Caco-2 (cell line): ENCODE measurements around the gene MYO1E. TPM values are rescaled to one million over a fixed set of nuclear protein-coding genes. Genes with fewer than 3 reads are reported as not detected.

Source experiments
- Bru-seq: library from RNA; stranded (reverse); fragments of 400-500 nt; gene quantifications from one replicate; lab custom pipeline; 2021; lab: Mats Ljungman, UMichigan
- BruChase-seq, 2 experiments: library from RNA; stranded (reverse); fragments of 400-500 nt; gene quantifications; one replicate each; lab custom pipeline; 2021; lab: Mats Ljungman, UMichigan
- BruUV-seq: library from RNA; stranded (reverse); fragments of 400-500 nt; replicated peaks from 2 replicates; lab custom pipeline; 2021; lab: Mats Ljungman, UMichigan
- CTCF ChIA-PET: fragments of 300-600 bp; sonication (Branson Sonifier 250); formaldehyde crosslinking; loops from one replicate; lab custom pipeline; 2022; ENCODE audit warnings: antibody characterized with exemption; lab: Charles Lee
- POLR2A ChIA-PET: fragments of 300-600 bp; sonication (Branson Sonifier 250); formaldehyde crosslinking; loops from one replicate; lab custom pipeline; 2022; ENCODE audit warnings: antibody characterized with exemption; lab: Charles Lee
- DNase-seq, 2 experiments: peaks; one replicate each; pipeline versions ENCODE4 v3.0.0 to v3.0.0-alpha.2; 2020 to 2022
- H3K27me3 ChIP-seq: replicated peaks from 2 replicates; pipeline ENCODE4 v1.6.0; 2011; ENCODE audit warnings: low read length; ENCODE audit not compliant: control insufficient read depth, insufficient read depth
- H3K36me3 ChIP-seq: 2 replicates; pipeline ENCODE4 v1.5.1; 2011; ENCODE audit warnings: low read length; ENCODE audit not compliant: control insufficient read depth, insufficient read depth
- H3K4me1 ChIP-seq: fragments of 250-450 bp; sonication (Bioruptor Pico); 2 replicates; pipeline ENCODE4 v1.5.1; 2020; ENCODE audit warnings: mild to moderate bottlenecking
- H3K4me3 ChIP-seq: 2 replicates; pipeline ENCODE4 v1.5.1; 2011; ENCODE audit warnings: low read depth, mild to moderate bottlenecking, control low read depth, low read length
- H3K9me3 ChIP-seq: fragments of 250-450 bp; sonication (Bioruptor Pico); 2 replicates; pipeline ENCODE4 v1.5.1; 2020; ENCODE audit warnings: mild to moderate bottlenecking, moderate library complexity
- H3K27ac Mint-ChIP-seq: one replicate; pipeline ENCODE4 v1.8.0; 2022; ENCODE audit warnings: mixed read lengths; ENCODE audit not compliant: unreplicated experiment
- H3K27me3 Mint-ChIP-seq: one replicate; pipeline ENCODE4 v1.8.0; 2022; ENCODE audit warnings: mixed read lengths; ENCODE audit not compliant: insufficient read depth, unreplicated experiment
- H3K36me3 Mint-ChIP-seq: one replicate; pipeline ENCODE4 v1.8.0; 2022; ENCODE audit warnings: mild to moderate bottlenecking, mixed read lengths; ENCODE audit not compliant: insufficient read depth, unreplicated experiment
- H3K4me1 Mint-ChIP-seq: one replicate; pipeline ENCODE4 v1.8.0; 2022; ENCODE audit warnings: low read depth, mixed read lengths; ENCODE audit not compliant: unreplicated experiment
- H3K4me3 Mint-ChIP-seq: one replicate; pipeline ENCODE4 v1.8.0; 2022; ENCODE audit warnings: mild to moderate bottlenecking, moderate library complexity, mixed read lengths; ENCODE audit not compliant: unreplicated experiment
- H3K9me3 Mint-ChIP-seq: one replicate; pipeline ENCODE4 v1.8.0; 2022; ENCODE audit warnings: mixed read lengths; ENCODE audit not compliant: unreplicated experiment
- CTCF ChIP-seq, 2 experiments: fragments of 200-600 bp in 1 of 2; IDR thresholded peaks; 1 replicate in 1 of 2; 2 replicates in 1 of 2; pipeline versions ENCODE4 v1.5.1 to v1.8.0; 2011 to 2022; ENCODE audit warnings: antibody characterized with exemption in 1 of 2, control low read depth in 1 of 2, inconsistent platforms in 1 of 2, low read depth in 1 of 2, low read length in 1 of 2, mild to moderate bottlenecking in 1 of 2, moderate library complexity in 1 of 2; ENCODE audit not compliant: insufficient read depth in 1 of 2, severe bottlenecking in 1 of 2, unreplicated experiment in 1 of 2
- intact Hi-C: fragments of 100-400 bp; cut with micrococcal nuclease; formaldehyde crosslinking; loops from one replicate; pipeline ENCODE4 v1.10.0; 2022; ENCODE audit not compliant: unreplicated experiment
- long read RNA-seq: library from polyadenylated mRNA; stranded (forward); transcript quantifications from one replicate; pipeline ENCODE4 v2.0.0, GENCODE V29; 2022
- total RNA-seq: library from RNA; stranded (reverse); gene quantifications from 2 replicates; pipeline ENCODE4 v1.2.3, GENCODE V29; 2022

MYO1E gene
- 182 and 187 TPM in 2 replicates for total RNA-seq
- percentile 87 among the genes with signal in this experiment for Bru-seq, nascent RNA
- BruChase-seq, experiment 1, labeled RNA remaining after a 2-hour chase = percentile 79 among the genes with signal in this experiment
- percentile 81 among the genes with signal in this experiment for BruChase-seq, experiment 2, labeled RNA remaining after a 6-hour chase
- long read RNA-seq, full-length matches to known transcripts = 18 of 41 reads
- long read RNA-seq, partial matches to known transcripts = 14 of 41 reads
- long read RNA-seq, other reads (novel, unspliced or antisense) = 9 of 41 reads

- TSS peak; percentile 25 for BruUV-seq
- Mint-ChIP-seq H3K36me3 (peaks cover 31% of the 10 kb centered on the region), H3K27me3 (no peaks in the 10 kb centered on the region), H3K4me3 (peak within 1 kb of the TSS; percentile 98), H3K27ac (peak within 1 kb of the TSS; percentile 97), H3K9me3 (no peaks in the 10 kb centered on the region), H3K4me1 (peaks cover 10% of the 10 kb centered on the region)
- Histone ChIP-seq H3K4me1 (peaks cover 31% of the 10 kb centered on the region), H3K36me3 (no peaks in the 10 kb centered on the region), H3K27me3 (no peaks in the 10 kb centered on the region), H3K9me3 (no peaks in the 10 kb centered on the region), H3K4me3 (peak within 1 kb of the TSS; percentile 96)
- POLR2A ChIA-PET = interaction anchor here (0.6 to 1.4 kb wide), 19 partner anchors 8 to 1069 kb away, joined by 3 to 35 read pairs (median 4); partner anchors contain the start of genes FAM81A and GTF2A2
- peak; percentile 96 to 97 for DNase-seq
- TF ChIP-seq CTCF (IDR thresholded peaks at IDR 0.05; ENCODE audit: insufficient read depth in 1 of 2, low read depth in 1 of 2, low read length in 1 of 2, severe bottlenecking in 1 of 2, unreplicated experiment in 1 of 2) = no peak
- intact Hi-C loops = loop anchor here (2.0 kb wide), 2 partner anchors 116 to 120 kb away; no protein-coding TSS in a partner anchor
- CTCF ChIA-PET = interaction anchor here (0.8 to 1.2 kb wide), 5 partner anchors 8 to 718 kb away, joined by 3 to 6 read pairs (median 4); no protein-coding TSS in a partner anchor
Measured at GRCh38 chr15:59372352-59373211, at the start of gene MYO1E. TSS of gene MYO1E (minus strand) at chr15:59372871. CDS start at chr15:59372500, 371 bp downstream.

GRCh38 chr15:59420986-59421618, 48.4 kb upstream of the MYO1E start:
- CTCF ChIA-PET = interaction anchor here (0.7 to 1.0 kb wide), 3 partner anchors 11 to 108 kb away, joined by 4 to 6 read pairs (median 4); no protein-coding TSS in a partner anchor
- intact Hi-C loops = no loop called here
- Histone ChIP-seq H3K36me3 (no peaks in the 10 kb centered on the region), H3K4me1 (no peaks in the 10 kb centered on the region), H3K27me3 (no peaks in the 10 kb centered on the region), H3K9me3 (no peaks in the 10 kb centered on the region), H3K4me3 (no peak overlapping the region)
- peak in 1 of 2 experiments; percentile 32 for DNase-seq
- Mint-ChIP-seq H3K4me3 (no peak overlapping the region), H3K36me3 (no peaks in the 10 kb centered on the region), H3K27ac (no peak overlapping the region), H3K27me3 (peaks cover 7% of the 10 kb centered on the region), H3K9me3 (no peaks in the 10 kb centered on the region), H3K4me1 (no peaks in the 10 kb centered on the region)
- POLR2A ChIA-PET = interaction anchor here (0.6 kb wide), 1 partner anchor 72 kb away, joined by 3 read pairs; no protein-coding TSS in a partner anchor
- BruUV-seq = no TSS peak
- no peak for TF ChIP-seq CTCF (IDR thresholded peaks at IDR 0.05; ENCODE audit: insufficient read depth in 1 of 2, low read depth in 1 of 2, low read length in 1 of 2, severe bottlenecking in 1 of 2, unreplicated experiment in 1 of 2)
